K562 (cell line): Measurements from ENCODE around the gene SMIM11.
"Not testable (repeated sequence)": the region's sequence is repeated elsewhere in the genome, so short reads cannot be mapped to it uniquely, and the experiment has no call there.

Experiments used
- FOXJ2 ChIP-seq: fragments of 200-800 bp; sonication (Bioruptor generic); IDR thresholded peaks from 2 replicates; pipeline ENCODE4 v1.6.1; 2016; ENCODE audit warnings: missing genetic modification characterization, missing compliant biosample characterization
- GABPB1 ChIP-seq: sonication (generic); formaldehyde crosslinking; IDR thresholded peaks from 2 replicates; pipeline ENCODE4 v1.8.0; 2022; ENCODE audit warnings: mild to moderate bottlenecking, missing genetic modification reagents
- JUND ChIP-seq, 2 experiments: IDR thresholded peaks; 2 replicates in 1 of 2; 3 replicates in 1 of 2; pipeline ENCODE4 v1.6.1; 2011; ENCODE audit warnings: borderline replicate concordance in 2 of 2, low read depth in 2 of 2, low read length in 2 of 2, improper control_type of control experiment in 1 of 2, missing biosample characterization in 1 of 2, missing genetic modification characterization in 1 of 2, missing genetic modification reagents in 1 of 2
- KDM2B ChIP-seq: fragments of 250-450 bp; sonication (Bioruptor Pico); IDR thresholded peaks from 2 replicates; pipeline ENCODE4 v1.8.0; 2021; ENCODE audit warnings: mild to moderate bottlenecking, moderate library complexity
- LEF1 ChIP-seq: fragments of 450-650 bp; IDR thresholded peaks from 2 replicates; pipeline ENCODE4 v1.6.1; 2016; ENCODE audit warnings: mild to moderate bottlenecking
- POLR2A ChIP-seq: fragments of 450-650 bp; conservative IDR thresholded peaks from 2 replicates; pipeline ENCODE4 v1.6.1; 2016
- TAF1 ChIP-seq: IDR thresholded peaks from 2 replicates; pipeline ENCODE4 v1.6.1; 2011; ENCODE audit warnings: mild to moderate bottlenecking, low read length, moderate library complexity; ENCODE audit not compliant: insufficient read depth, control insufficient read depth, severe bottlenecking; ENCODE audit errors: extremely low read depth
- ZBTB1 ChIP-seq: sonication (generic); formaldehyde crosslinking; IDR thresholded peaks from 2 replicates; pipeline ENCODE4 v1.8.1; 2023; ENCODE audit warnings: missing genetic modification reagents, low read depth, mild to moderate bottlenecking, borderline replicate concordance
- ZNF561 ChIP-seq: fragments of 450-650 bp; formaldehyde crosslinking; conservative IDR thresholded peaks from 2 replicates; pipeline ENCODE4 v1.4.0; 2020; ENCODE audit warnings: mild to moderate bottlenecking, moderate library complexity
- TF ChIP-seq, protein P1 (sequence below): sonication (generic); formaldehyde crosslinking; IDR thresholded peaks from 2 replicates; pipeline ENCODE4 v1.8.0; 2022; ENCODE audit warnings: mild to moderate bottlenecking, missing genetic modification reagents, borderline replicate concordance
- TF ChIP-seq, protein P2 (sequence below): sonication (generic); formaldehyde crosslinking; IDR thresholded peaks from 2 replicates; pipeline ENCODE4 v1.9.0; 2022; ENCODE audit warnings: mild to moderate bottlenecking, missing genetic modification reagents
- TF ChIP-seq, protein P3 (sequence below), 3 experiments: IDR thresholded peaks in 2 of 3; conservative IDR thresholded peaks in 1 of 3; 2 replicates each; pipeline ENCODE4 v1.5.1; 2011 to 2012; ENCODE audit warnings: low read length in 3 of 3, mild to moderate bottlenecking in 3 of 3, control low read depth in 2 of 3, improper control_type of control experiment in 1 of 3, inconsistent platforms in 1 of 3, low read depth in 1 of 3, mixed read lengths in 1 of 3, moderate library complexity in 1 of 3; ENCODE audit not compliant: insufficient read depth in 2 of 3

DNA sequence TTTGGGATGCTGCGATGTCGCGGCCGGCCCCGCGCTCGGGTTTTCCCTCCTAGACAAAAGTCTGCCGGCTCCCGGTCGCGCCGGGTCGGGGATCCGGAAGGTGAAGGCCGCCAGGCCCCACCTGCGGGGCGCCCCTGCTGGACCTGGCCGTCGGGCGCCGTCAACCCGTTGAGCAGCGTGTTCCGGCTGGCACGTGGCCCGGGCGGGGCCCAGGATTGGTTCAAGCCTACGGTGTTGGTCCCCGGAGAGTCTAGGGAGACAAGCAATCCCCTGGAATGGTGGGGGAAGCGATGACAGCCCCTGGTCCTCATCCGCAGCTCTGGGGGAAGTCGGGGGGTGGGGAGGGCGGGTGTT, 289 bp downstream of the SMIM11 start:
- TF ChIP-seq POLR2A; LEF1; FOXJ2 (tag); GABPB1 (CRISPR knock-in tag); ZBTB1; JUND (IDR thresholded peaks at IDR 0.05; ENCODE audit: borderline replicate concordance, low read depth, low read length); JUND (tag; IDR thresholded peaks at IDR 0.05; ENCODE audit: borderline replicate concordance, low read depth, low read length); ZNF561; TAF1; KDM2B (CRISPR knock-in tag): not testable (repeated sequence)
- TF ChIP-seq, protein P1, sequence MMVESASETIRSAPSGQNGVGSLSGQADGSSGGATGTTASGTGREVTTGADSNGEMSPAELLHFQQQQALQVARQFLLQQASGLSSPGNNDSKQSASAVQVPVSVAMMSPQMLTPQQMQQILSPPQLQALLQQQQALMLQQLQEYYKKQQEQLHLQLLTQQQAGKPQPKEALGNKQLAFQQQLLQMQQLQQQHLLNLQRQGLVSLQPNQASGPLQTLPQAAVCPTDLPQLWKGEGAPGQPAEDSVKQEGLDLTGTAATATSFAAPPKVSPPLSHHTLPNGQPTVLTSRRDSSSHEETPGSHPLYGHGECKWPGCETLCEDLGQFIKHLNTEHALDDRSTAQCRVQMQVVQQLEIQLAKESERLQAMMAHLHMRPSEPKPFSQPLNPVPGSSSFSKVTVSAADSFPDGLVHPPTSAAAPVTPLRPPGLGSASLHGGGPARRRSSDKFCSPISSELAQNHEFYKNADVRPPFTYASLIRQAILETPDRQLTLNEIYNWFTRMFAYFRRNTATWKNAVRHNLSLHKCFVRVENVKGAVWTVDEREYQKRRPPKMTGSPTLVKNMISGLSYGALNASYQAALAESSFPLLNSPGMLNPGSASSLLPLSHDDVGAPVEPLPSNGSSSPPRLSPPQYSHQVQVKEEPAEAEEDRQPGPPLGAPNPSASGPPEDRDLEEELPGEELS = not testable (repeated sequence)
- TF ChIP-seq, protein P2, sequence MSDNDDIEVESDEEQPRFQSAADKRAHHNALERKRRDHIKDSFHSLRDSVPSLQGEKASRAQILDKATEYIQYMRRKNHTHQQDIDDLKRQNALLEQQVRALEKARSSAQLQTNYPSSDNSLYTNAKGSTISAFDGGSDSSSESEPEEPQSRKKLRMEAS (CRISPR knock-in tag) = not testable (repeated sequence)
- TF ChIP-seq, protein P3, sequence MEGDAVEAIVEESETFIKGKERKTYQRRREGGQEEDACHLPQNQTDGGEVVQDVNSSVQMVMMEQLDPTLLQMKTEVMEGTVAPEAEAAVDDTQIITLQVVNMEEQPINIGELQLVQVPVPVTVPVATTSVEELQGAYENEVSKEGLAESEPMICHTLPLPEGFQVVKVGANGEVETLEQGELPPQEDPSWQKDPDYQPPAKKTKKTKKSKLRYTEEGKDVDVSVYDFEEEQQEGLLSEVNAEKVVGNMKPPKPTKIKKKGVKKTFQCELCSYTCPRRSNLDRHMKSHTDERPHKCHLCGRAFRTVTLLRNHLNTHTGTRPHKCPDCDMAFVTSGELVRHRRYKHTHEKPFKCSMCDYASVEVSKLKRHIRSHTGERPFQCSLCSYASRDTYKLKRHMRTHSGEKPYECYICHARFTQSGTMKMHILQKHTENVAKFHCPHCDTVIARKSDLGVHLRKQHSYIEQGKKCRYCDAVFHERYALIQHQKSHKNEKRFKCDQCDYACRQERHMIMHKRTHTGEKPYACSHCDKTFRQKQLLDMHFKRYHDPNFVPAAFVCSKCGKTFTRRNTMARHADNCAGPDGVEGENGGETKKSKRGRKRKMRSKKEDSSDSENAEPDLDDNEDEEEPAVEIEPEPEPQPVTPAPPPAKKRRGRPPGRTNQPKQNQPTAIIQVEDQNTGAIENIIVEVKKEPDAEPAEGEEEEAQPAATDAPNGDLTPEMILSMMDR (IDR thresholded peaks at IDR 0.05 in 2 of 3, conservative IDR thresholded peaks at IDR 0.05 in 1 of 3; ENCODE audit: insufficient read depth in 2 of 3, low read depth in 1 of 3, low read length in 3 of 3) = not testable (repeated sequence)
